ENCODE data around the gene MIA. TPM values are rescaled to one million over a fixed set of nuclear protein-coding genes. Genes with fewer than 3 reads are reported as not detected.
"Not testable (repeated sequence)": the region's sequence is repeated elsewhere in the genome, so short reads cannot be mapped to it uniquely, and the experiment has no call there.

MIA gene
- total RNA-seq, 4 donors from 2014 or later, result 127 to 322 (median 209) TPM

DNA sequence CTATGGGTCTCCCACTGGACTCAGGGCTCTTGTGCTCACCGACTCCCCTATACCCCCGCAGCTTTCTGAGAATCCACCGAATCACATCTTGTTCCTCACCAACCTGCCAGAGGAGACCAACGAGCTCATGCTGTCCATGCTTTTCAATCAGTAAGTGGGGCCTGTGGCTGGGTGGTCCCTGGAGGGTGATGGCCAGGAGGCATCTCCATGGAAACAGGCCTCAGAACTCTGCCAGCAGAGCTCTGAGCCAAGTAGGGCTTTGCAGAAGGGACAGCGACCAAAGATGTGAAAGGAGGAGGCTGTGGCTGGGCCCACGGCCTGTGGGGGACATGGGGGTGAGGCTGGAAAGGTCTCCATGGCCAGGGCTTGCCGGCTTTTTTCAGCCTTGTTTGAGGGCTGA, 11.8 kb upstream of the MIA start:
- DNase-seq (ENCODE audit: low spot score in 2 of 2), result no peak
- no peaks in the 10 kb centered on the region for H3K4me1 ChIP-seq
- no peak overlapping the region for H3K27ac ChIP-seq
- H3K36me3 ChIP-seq, result peaks cover 9 to 99% (median 71%) of the 10 kb centered on the region in 3 donors
- H3K27me3 ChIP-seq, result no peaks in the 10 kb centered on the region
- no peaks in the 10 kb centered on the region for H3K9me3 ChIP-seq
- no peak overlapping the region for H3K4me3 ChIP-seq
- TF ChIP-seq POLR2A (IDR thresholded peaks at IDR 0.05), result no peak
- TF ChIP-seq, protein P1, sequence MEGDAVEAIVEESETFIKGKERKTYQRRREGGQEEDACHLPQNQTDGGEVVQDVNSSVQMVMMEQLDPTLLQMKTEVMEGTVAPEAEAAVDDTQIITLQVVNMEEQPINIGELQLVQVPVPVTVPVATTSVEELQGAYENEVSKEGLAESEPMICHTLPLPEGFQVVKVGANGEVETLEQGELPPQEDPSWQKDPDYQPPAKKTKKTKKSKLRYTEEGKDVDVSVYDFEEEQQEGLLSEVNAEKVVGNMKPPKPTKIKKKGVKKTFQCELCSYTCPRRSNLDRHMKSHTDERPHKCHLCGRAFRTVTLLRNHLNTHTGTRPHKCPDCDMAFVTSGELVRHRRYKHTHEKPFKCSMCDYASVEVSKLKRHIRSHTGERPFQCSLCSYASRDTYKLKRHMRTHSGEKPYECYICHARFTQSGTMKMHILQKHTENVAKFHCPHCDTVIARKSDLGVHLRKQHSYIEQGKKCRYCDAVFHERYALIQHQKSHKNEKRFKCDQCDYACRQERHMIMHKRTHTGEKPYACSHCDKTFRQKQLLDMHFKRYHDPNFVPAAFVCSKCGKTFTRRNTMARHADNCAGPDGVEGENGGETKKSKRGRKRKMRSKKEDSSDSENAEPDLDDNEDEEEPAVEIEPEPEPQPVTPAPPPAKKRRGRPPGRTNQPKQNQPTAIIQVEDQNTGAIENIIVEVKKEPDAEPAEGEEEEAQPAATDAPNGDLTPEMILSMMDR (IDR thresholded peaks at IDR 0.05), result no peak
- no peak for TF ChIP-seq EP300 (IDR thresholded peaks at IDR 0.05)
- 88 to 92% methylated on average over 7 of the region's 7 CpGs for WGBS, 2 donors

DNA sequence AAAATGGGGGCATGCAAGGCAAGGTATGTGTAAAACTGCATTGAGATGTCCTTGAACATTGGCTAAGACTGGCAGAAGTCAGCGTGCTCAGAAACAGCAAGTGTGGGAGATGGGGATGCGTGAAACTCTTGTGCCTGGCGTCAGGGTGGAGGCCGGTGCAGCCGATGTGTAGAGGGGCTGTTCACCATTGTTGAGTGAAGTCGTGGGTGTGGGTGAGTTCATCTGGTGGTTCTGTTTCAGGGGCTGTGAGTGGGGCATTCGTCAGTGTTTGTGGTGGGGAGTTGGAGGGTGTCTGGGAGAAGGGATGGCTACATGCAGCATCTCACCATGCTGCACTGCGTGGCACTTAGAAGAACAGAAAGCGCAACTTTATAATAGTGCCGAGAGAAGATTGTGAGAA, 11.4 kb upstream of the MIA start:
- Histone ChIP-seq H3K9me3 (no peaks in the 10 kb centered on the region), H3K4me1 (no peaks in the 10 kb centered on the region), H3K27me3 (no peaks in the 10 kb centered on the region), H3K36me3 (peaks cover 9 to 99% (median 70%) of the 10 kb centered on the region in 3 donors), H3K27ac (no peak overlapping the region), H3K4me3 (no peak overlapping the region)
- no peak for DNase-seq (ENCODE audit: low spot score in 2 of 2)
- TF ChIP-seq, protein P1 (IDR thresholded peaks at IDR 0.05), result no peak
- TF ChIP-seq POLR2A (IDR thresholded peaks at IDR 0.05) (no peak), EP300 (IDR thresholded peaks at IDR 0.05) (no peak)
- WGBS, 2 donors, result 78 to 81% methylated on average over 10 of the region's 10 CpGs

DNA sequence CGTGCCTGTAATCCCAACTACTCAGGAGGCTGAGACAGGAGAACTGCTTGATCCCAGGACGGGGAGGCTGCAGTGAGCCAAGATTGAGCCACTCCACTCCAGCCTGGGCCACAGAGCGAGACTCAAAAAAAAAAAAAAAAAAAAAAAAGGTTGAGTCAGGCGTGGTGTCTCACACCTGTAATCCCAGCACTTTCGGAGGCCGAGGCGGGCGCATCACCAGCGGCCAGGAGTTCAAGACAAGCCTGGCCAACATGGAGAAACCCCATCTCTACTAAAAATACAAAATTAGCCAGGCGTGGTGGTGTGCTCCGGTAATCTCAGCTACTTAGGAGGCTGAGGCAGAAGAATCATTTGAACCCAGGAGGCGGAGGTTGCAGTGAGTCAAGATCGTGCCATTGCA, 8.9 kb upstream of the MIA start:
- H3K36me3 ChIP-seq, result peaks cover 9 to 99% (median 46%) of the 10 kb centered on the region in 3 donors
- H3K27me3 ChIP-seq; H3K4me1 ChIP-seq; H3K4me3 ChIP-seq; H3K9me3 ChIP-seq; DNase-seq (ENCODE audit: low spot score in 2 of 2); H3K27ac ChIP-seq: not testable (repeated sequence)
- 96 to 97% methylated on average over 13 of the region's 13 CpGs for WGBS, 2 donors

DNA sequence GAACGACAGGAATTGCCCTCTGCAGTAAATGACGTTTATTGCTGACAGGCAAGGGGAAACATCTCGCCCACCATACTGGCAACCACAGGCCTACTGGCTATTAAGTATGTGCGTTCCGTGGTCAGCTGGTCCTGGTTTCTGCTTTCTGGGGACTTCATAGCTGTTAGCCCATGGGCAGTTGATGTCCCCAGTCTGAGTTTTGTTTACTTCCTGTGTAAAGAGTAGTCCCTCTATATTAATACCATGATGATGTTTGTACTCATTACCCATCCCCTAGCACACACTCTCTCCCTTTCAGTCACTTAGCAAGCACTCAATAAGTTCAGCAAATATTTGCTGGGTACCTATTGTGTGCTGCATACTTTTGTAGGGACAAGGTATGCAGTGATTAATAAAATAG, 6.5 kb upstream of the MIA start:
- WGBS, 2 donors, result 45 to 74% methylated on average over 5 of the region's 5 CpGs
- Histone ChIP-seq H3K36me3 (peaks cover 0 to 78% (median 21%) of the 10 kb centered on the region in 3 donors), H3K4me1 (no peaks in the 10 kb centered on the region), H3K27ac (no peak overlapping the region), H3K27me3 (no peaks in the 10 kb centered on the region), H3K9me3 (no peaks in the 10 kb centered on the region), H3K4me3 (no peak overlapping the region)
- DNase-seq (ENCODE audit: low spot score in 2 of 2), result no peak
- TF ChIP-seq, protein P1 (IDR thresholded peaks at IDR 0.05), result no peak
- TF ChIP-seq POLR2A (IDR thresholded peaks at IDR 0.05), result no peak
- TF ChIP-seq EP300 (IDR thresholded peaks at IDR 0.05), result no peak

DNA sequence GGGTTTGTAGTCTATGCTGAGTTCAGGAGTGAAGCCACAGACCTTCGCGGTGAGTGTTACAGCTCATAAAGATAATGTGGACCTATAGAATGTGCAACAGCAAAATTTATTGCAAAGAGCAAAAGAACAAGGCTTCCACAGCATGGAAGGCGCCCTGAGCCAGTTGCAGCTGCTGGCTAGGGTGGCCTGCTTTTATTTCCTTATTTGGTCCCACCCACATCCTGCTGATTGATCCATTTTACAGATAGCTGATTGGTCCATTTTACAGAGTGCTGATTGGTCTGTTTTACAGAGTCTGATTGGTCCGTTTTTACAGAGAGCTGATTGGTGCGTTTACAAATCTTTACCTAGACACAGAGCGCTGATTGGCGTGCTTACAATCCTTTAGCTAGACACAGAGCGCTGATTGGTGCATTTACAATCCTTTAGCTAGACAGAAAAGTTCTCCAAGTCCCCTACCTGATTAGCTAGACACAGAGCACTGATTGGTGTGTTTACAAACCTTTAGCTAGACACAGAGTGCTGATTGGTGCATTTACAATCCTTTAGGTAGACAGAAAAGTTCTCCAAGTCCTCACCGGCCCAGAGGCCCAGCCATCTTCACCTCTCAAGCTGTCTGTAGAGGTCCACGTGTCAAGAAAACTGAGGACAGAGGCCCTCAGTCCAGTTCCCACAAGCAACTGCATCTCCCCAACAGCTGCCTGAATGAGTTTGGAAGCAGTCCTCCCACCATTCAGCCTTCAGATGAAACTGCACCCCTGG, 4.0 kb upstream of the MIA start:
- not testable (repeated sequence) for DNase-seq (ENCODE audit: low spot score in 2 of 2); H3K4me1 ChIP-seq
- 92 to 94% methylated on average over 10 of the region's 10 CpGs for WGBS, 2 donors

DNA sequence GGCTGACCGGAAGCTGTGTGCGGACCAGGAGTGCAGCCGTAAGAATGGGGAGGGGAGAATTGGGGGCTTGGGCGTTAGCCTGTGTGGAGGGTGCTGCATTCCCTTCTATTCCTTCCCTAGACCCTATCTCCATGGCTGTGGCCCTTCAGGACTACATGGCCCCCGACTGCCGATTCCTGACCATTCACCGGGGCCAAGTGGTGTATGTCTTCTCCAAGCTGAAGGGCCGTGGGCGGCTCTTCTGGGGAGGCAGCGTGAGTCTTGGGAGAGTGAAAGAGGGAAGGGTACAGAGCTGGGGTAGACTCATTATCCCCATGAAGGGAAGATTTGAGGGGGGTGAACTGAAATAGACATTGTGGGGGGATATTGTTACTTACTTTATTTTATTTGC, 306 bp downstream of the MIA start:
- Histone ChIP-seq H3K27me3 (no peaks in the 10 kb centered on the region), H3K36me3 (peaks cover 0 to 13% (median 0%) of the 10 kb centered on the region in 3 donors), H3K4me1 (peaks cover 0 to 37% (median 18%) of the 10 kb centered on the region in 4 donors), H3K27ac (peak overlapping the region; percentile 60 to 97 (median 92)), H3K4me3 (peak overlapping the region; percentile 16 to 95 (median 30)), H3K9me3 (no peaks in the 10 kb centered on the region)
- TF ChIP-seq POLR2A (IDR thresholded peaks at IDR 0.05), result no peak
- TF ChIP-seq EP300 (IDR thresholded peaks at IDR 0.05), result no peak
- TF ChIP-seq, protein P1 (IDR thresholded peaks at IDR 0.05), result no peak
- 48 to 51% methylated on average over 10 of the region's 10 CpGs for WGBS, 2 donors
- DNase-seq (ENCODE audit: low spot score in 2 of 2), result no peak

More for the DNA sequence above, 4.0 kb upstream of the MIA start:
- H3K27me3 ChIP-seq, H3K9me3 ChIP-seq, H3K27ac ChIP-seq, H3K4me3 ChIP-seq: not testable (repeated sequence)
- H3K36me3 ChIP-seq, result peaks cover 0 to 54% (median 3%) of the 10 kb centered on the region in 3 donors

Measured in tibial nerve (tissue), 4 donors.